Stomach (tissue), 4 donors: Measurements from ENCODE around the gene HLCS.

ENCODE experiments used
- CTCF ChIP-seq, 7 experiments: fragments of 450-650 bp in 4 of 7; fragments of 200-600 bp in 3 of 7; sonication (generic) in 3 of 7; IDR thresholded peaks; one replicate each; pipeline ENCODE4 v1.5.1; 2016 to 2019; ENCODE audit warnings: antibody characterized with exemption in 7 of 7, control low read depth in 2 of 7, mild to moderate bottlenecking in 1 of 7
- EP300 ChIP-seq: sonication (generic); formaldehyde crosslinking; IDR thresholded peaks from one replicate; pipeline ENCODE4 v1.6.1; 2017; ENCODE audit warnings: antibody characterized with exemption
- POLR2A ChIP-seq, 4 donors: fragments of 450-650 bp; IDR thresholded peaks; one replicate each; pipeline ENCODE4 v1.6.1; 2016; ENCODE audit warnings: antibody characterized with exemption in 4 of 4, control low read depth in 2 of 4, mild to moderate bottlenecking in 1 of 4, moderate library complexity in 1 of 4
- POLR2AphosphoS5 ChIP-seq, 3 donors: sonication (generic); formaldehyde crosslinking; IDR thresholded peaks; one replicate each; pipeline ENCODE4 v1.6.1; 2016; ENCODE audit warnings: antibody characterized with exemption in 3 of 3

GRCh38 chr21:36934864-36935420 is 31.5 kb downstream of the HLCS start:
- no peak for TF ChIP-seq EP300
- no peak for TF ChIP-seq CTCF (IDR thresholded peaks at IDR 0.05)
- no peak for TF ChIP-seq POLR2A (IDR thresholded peaks at IDR 0.05)
- TF ChIP-seq POLR2AphosphoS5 (IDR thresholded peaks at IDR 0.05), result no peak
